Activated naive CD4-positive, alpha-beta T cell (primary cell): ENCODE measurements around the gene PMEPA1.

Experiments used
- DNase-seq, 4 experiments: peaks; one replicate each; lab custom pipeline; 2025; lab: John Stamatoyannopoulos, UW

The PMEPA1 gene

GRCh38 chr20:57609086-57609841, 100.6 kb downstream of the PMEPA1 start:
- no peak for DNase-seq

- DNase-seq = no peak
These were observed 101.3 kb downstream of the PMEPA1 start for GRCh38 chr20:57608516-57608915.

GRCh38 chr20:57605878-57606277, 103.9 kb downstream of the PMEPA1 start:
- no peak for DNase-seq

GRCh38 chr20:57605045-57605444, 104.8 kb downstream of the PMEPA1 start:
- DNase-seq = no peak

- no peak for DNase-seq
These were observed 106.7 kb downstream of the PMEPA1 start for GRCh38 chr20:57603120-57603519.

- no peak for DNase-seq
These were observed 108.1 kb downstream of the PMEPA1 start for GRCh38 chr20:57601737-57602136.

- DNase-seq = no peak
These were observed 108.6 kb downstream of the PMEPA1 start for GRCh38 chr20:57601211-57601570.

GRCh38 chr20:57600320-57601210, 109.2 kb downstream of the PMEPA1 start:
- DNase-seq = no peak

GRCh38 chr20:57598491-57598890, 111.3 kb downstream of the PMEPA1 start:
- no peak for DNase-seq
